HFFc6 (cell line): ENCODE data around the gene NDRG2. TPM values are rescaled to one million over a fixed set of nuclear protein-coding genes. Genes with fewer than 3 reads are reported as not detected.
A peak's percentile ranks its signal among the peaks of the same experiment; 100 is the strongest.

Experiments
- DNase-seq: peaks from one replicate; pipeline ENCODE4 v3.0.0-alpha.2; 2018
- H3K27ac Mint-ChIP-seq: 2 replicates; pipeline ENCODE4 v1.8.0; 2020; ENCODE audit warnings: mild to moderate bottlenecking, mixed read lengths
- H3K27me3 Mint-ChIP-seq: 2 replicates; pipeline ENCODE4 v1.8.0; 2021; ENCODE audit warnings: mild to moderate bottlenecking, moderate library complexity, mixed read lengths; ENCODE audit not compliant: insufficient read depth
- H3K36me3 Mint-ChIP-seq: 2 replicates; pipeline ENCODE4 v1.8.0; 2021; ENCODE audit warnings: low read depth, mixed read lengths
- H3K4me1 Mint-ChIP-seq: 2 replicates; pipeline ENCODE4 v1.8.0; 2020; ENCODE audit warnings: low read depth, mixed read lengths
- H3K4me3 Mint-ChIP-seq: 2 replicates; pipeline ENCODE4 v1.8.0; 2020; ENCODE audit warnings: mild to moderate bottlenecking, moderate library complexity, mixed read lengths
- H3K9me3 Mint-ChIP-seq: 2 replicates; pipeline ENCODE4 v1.8.0; 2020; ENCODE audit warnings: mild to moderate bottlenecking, mixed read lengths
- CTCF ChIP-seq: fragments of 200-600 bp; sonication (generic); IDR thresholded peaks from 2 replicates; pipeline ENCODE4 v1.5.0; 2021; ENCODE audit warnings: antibody characterized with exemption, mild to moderate bottlenecking
- total RNA-seq, 6 experiments: library from RNA; stranded (reverse); fragmentation: NEBNext Ultra II Directional; extraction: Animal tissue kit (Norgen Biotek cat#: 25700); gene quantifications; 2 replicates in 1 of 6; 3 replicates in 5 of 6; pipeline ENCODE4 v1.2.3, GENCODE V29; 2021

The NDRG2 gene
- total RNA-seq, 6 experiments from 2014 or later = 0.11 to 0.31 (median 0.23) TPM; not detected in 2

- no peak overlapping the region for H3K27ac Mint-ChIP-seq
- H3K36me3 Mint-ChIP-seq = no peaks in the 10 kb centered on the region
- H3K27me3 Mint-ChIP-seq = peaks cover under 1% of the 10 kb centered on the region
- no peak for DNase-seq
- H3K9me3 Mint-ChIP-seq = no peaks in the 10 kb centered on the region
- TF ChIP-seq CTCF = no peak
- H3K4me3 Mint-ChIP-seq = no peak overlapping the region
- H3K4me1 Mint-ChIP-seq = peaks cover 31% of the 10 kb centered on the region
These were observed 48.6 kb downstream of the NDRG2 start for GRCh38 chr14:20976291-20976690.

- Mint-ChIP-seq H3K4me3 (no peak overlapping the region), H3K27ac (no peak overlapping the region; the same call in 1 of the 2 replicates), H3K27me3 (peaks cover 9% of the 10 kb centered on the region), H3K4me1 (peaks cover 43% of the 10 kb centered on the region), H3K36me3 (no peaks in the 10 kb centered on the region), H3K9me3 (no peaks in the 10 kb centered on the region)
- no peak for TF ChIP-seq CTCF
- no peak for DNase-seq
These were observed 51.4 kb downstream of the NDRG2 start for GRCh38 chr14:20973501-20973900.

DNA sequence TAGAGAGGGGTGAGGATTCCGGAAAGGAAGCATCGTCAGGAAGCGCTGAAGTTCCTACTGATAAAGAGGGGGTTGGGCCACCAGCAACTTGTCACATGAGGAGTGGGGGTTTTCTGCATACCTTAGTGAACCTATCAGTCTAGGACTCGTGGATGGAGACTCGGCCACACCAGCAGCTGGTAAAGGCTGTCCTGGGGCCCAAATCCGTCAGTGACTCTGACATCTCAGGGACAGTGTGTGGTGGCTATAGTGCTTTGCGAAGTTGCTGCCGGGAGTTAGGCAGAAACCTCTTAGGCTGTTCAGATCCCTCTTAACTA, 53.2 kb downstream of the NDRG2 start:
- TF ChIP-seq CTCF = no peak
- peaks cover 21% of the 10 kb centered on the region for H3K27me3 Mint-ChIP-seq
- H3K4me3 Mint-ChIP-seq = peak overlapping the region; percentile 92
- peaks cover 43% of the 10 kb centered on the region for H3K4me1 Mint-ChIP-seq
- H3K9me3 Mint-ChIP-seq = no peaks in the 10 kb centered on the region
- no peak for DNase-seq
- peak overlapping the region; percentile 81 for H3K27ac Mint-ChIP-seq
- no peaks in the 10 kb centered on the region for H3K36me3 Mint-ChIP-seq

GRCh38 chr14:20970983-20971704, 53.7 kb downstream of the NDRG2 start:
- Mint-ChIP-seq H3K9me3 (no peaks in the 10 kb centered on the region), H3K4me1 (peaks cover 43% of the 10 kb centered on the region), H3K27ac (peak overlapping the region; percentile 81), H3K4me3 (peak overlapping the region; percentile 92), H3K36me3 (no peaks in the 10 kb centered on the region), H3K27me3 (peaks cover 21% of the 10 kb centered on the region)
- peak; percentile 78 for DNase-seq
- peak; percentile 90 for TF ChIP-seq CTCF

- peak overlapping the region; percentile 92 for H3K4me3 Mint-ChIP-seq
- peak overlapping the region; percentile 81; the same call in 1 of the 2 replicates for H3K27ac Mint-ChIP-seq
- peaks cover 25% of the 10 kb centered on the region for H3K27me3 Mint-ChIP-seq
- H3K4me1 Mint-ChIP-seq = peaks cover 43% of the 10 kb centered on the region
- TF ChIP-seq CTCF = no peak
- no peaks in the 10 kb centered on the region for H3K36me3 Mint-ChIP-seq
- DNase-seq = no peak
- no peaks in the 10 kb centered on the region for H3K9me3 Mint-ChIP-seq
These were observed 54.2 kb downstream of the NDRG2 start for GRCh38 chr14:20970647-20970982.
